K562 (cell line): ENCODE data around the gene AGRN. TPM values are rescaled to one million over a fixed set of nuclear protein-coding genes. Genes with fewer than 3 reads are reported as not detected.

ENCODE experiments used
- ATF3 ChIP-seq, 2 experiments: fragments of 450-650 bp in 1 of 2; sonication (generic) in 1 of 2; formaldehyde crosslinking in 1 of 2; IDR thresholded peaks in 1 of 2; conservative IDR thresholded peaks in 1 of 2; 2 replicates each; pipeline versions ENCODE4 v1.6.1 to v1.8.1; 2016 to 2023; ENCODE audit warnings: mild to moderate bottlenecking in 2 of 2, moderate library complexity in 2 of 2, inconsistent platforms in 1 of 2, missing genetic modification reagents in 1 of 2
- ATF4 ChIP-seq: fragments of 450-650 bp; formaldehyde crosslinking; IDR thresholded peaks from 2 replicates; pipeline ENCODE4 v1.4.0; 2022; ENCODE audit warnings: mild to moderate bottlenecking, moderate library complexity
- BRF2 ChIP-seq: IDR thresholded peaks from 3 replicates; pipeline ENCODE4 v1.6.1; 2011; ENCODE audit warnings: borderline replicate concordance, mild to moderate bottlenecking; ENCODE audit not compliant: insufficient read length, insufficient read depth
- C11orf30 ChIP-seq: fragments of 450-650 bp; IDR thresholded peaks from 2 replicates; pipeline ENCODE4 v1.6.1; 2016; ENCODE audit warnings: low read depth, mild to moderate bottlenecking
- ELF1 ChIP-seq: fragments of 200-800 bp; sonication (Bioruptor generic); IDR thresholded peaks from 2 replicates; pipeline ENCODE4 v1.6.1; 2016; ENCODE audit warnings: missing genetic modification characterization, missing compliant biosample characterization
- JUND ChIP-seq, 2 experiments: IDR thresholded peaks; 2 replicates in 1 of 2; 3 replicates in 1 of 2; pipeline ENCODE4 v1.6.1; 2011; ENCODE audit warnings: borderline replicate concordance in 2 of 2, low read depth in 2 of 2, low read length in 2 of 2, improper control_type of control experiment in 1 of 2, missing biosample characterization in 1 of 2, missing genetic modification characterization in 1 of 2, missing genetic modification reagents in 1 of 2
- NELFE ChIP-seq: IDR thresholded peaks from 2 replicates; pipeline ENCODE4 v1.6.1; 2011; ENCODE audit warnings: mild to moderate bottlenecking; ENCODE audit not compliant: insufficient read depth, insufficient read length
- NFE2L1 ChIP-seq: fragments of 450-650 bp; IDR thresholded peaks from 2 replicates; pipeline ENCODE4 v1.6.1; 2016; ENCODE audit warnings: missing genetic modification characterization, low read depth, mild to moderate bottlenecking, missing compliant biosample characterization, moderate library complexity, borderline replicate concordance
- NR3C1 ChIP-seq: sonication (generic); formaldehyde crosslinking; IDR thresholded peaks from 2 replicates; pipeline ENCODE4 v1.8.1; 2022; ENCODE audit warnings: missing genetic modification reagents
- PYGO2 ChIP-seq: fragments of 450-650 bp; IDR thresholded peaks from 2 replicates; pipeline ENCODE4 v1.6.1; 2016; ENCODE audit warnings: mild to moderate bottlenecking, missing genetic modification characterization, moderate library complexity, missing compliant biosample characterization
- RBM15 ChIP-seq: fragments of 200-400 bp; formaldehyde crosslinking; IDR thresholded peaks from 2 replicates; pipeline ENCODE4 v1.6.1; 2018; ENCODE audit warnings: mild to moderate bottlenecking, low read length, moderate library complexity; ENCODE audit not compliant: insufficient read depth
- SAFB2 ChIP-seq: fragments of 200-400 bp; formaldehyde crosslinking; IDR thresholded peaks from 2 replicates; pipeline ENCODE4 v1.6.1; 2018; ENCODE audit warnings: borderline replicate concordance, low read length, low read depth, moderate library complexity; ENCODE audit not compliant: severe bottlenecking
- SRSF9 ChIP-seq: fragments of 200-400 bp; formaldehyde crosslinking; IDR thresholded peaks from 2 replicates; pipeline ENCODE4 v1.6.1; 2017; ENCODE audit warnings: low read depth, low read length, borderline replicate concordance
- U2AF2 ChIP-seq: fragments of 200-400 bp; formaldehyde crosslinking; optimal IDR thresholded peaks from 2 replicates; pipeline ENCODE3; 2017; ENCODE audit warnings: low read depth, mild to moderate bottlenecking, low read length
- ZKSCAN1 ChIP-seq: fragments of 150-350 bp; IDR thresholded peaks from 2 replicates; pipeline ENCODE4 v1.6.1; 2016; ENCODE audit warnings: low read depth, low read length
- ZNF146 ChIP-seq: IDR thresholded peaks from one replicate; pipeline ENCODE4 v1.6.1; 2018; ENCODE audit warnings: missing compliant biosample characterization; ENCODE audit not compliant: unreplicated experiment
- ZNF232 ChIP-seq: sonication (generic); formaldehyde crosslinking; IDR thresholded peaks from 2 replicates; pipeline ENCODE4 v1.8.0; 2022; ENCODE audit warnings: mild to moderate bottlenecking, missing genetic modification reagents
- ZNF507 ChIP-seq: conservative IDR thresholded peaks from 2 replicates; pipeline ENCODE4 v1.6.1; 2017; ENCODE audit warnings: missing genetic modification characterization, missing compliant biosample characterization
- ZNF551 ChIP-seq: fragments of 250-450 bp; sonication (Bioruptor Pico); IDR thresholded peaks from 2 replicates; pipeline ENCODE4 v1.5.0; 2021; ENCODE audit warnings: mild to moderate bottlenecking, moderate library complexity
- ZNF592 ChIP-seq: fragments of 450-650 bp; IDR thresholded peaks from 2 replicates; pipeline ENCODE4 v1.6.1; 2017; ENCODE audit warnings: antibody characterized with exemption, mild to moderate bottlenecking
- polyA plus RNA-seq, 8 experiments: library from polyadenylated mRNA; depleted of rRNA in 4 of 8; stranded (reverse) in 5 of 8; unstranded in 3 of 8; fragments of >200 nt; fragmentation: Nextera tagmentation in 2 of 8; fragmentation: Illumina TruSeq in 1 of 8; extraction: Ambion mirVana in 2 of 8; extraction: Trizol in 1 of 8; gene quantifications; 2 replicates each; pipeline versions ENCODE4 v1.2.1 to v1.2.3, GENCODE V29; 2011 to 2014; ENCODE audit warnings: inconsistent platforms in 1 of 8, missing spikeins in 1 of 8
- total RNA-seq, 7 experiments: library from RNA; depleted of rRNA in 6 of 7; stranded (reverse); fragments of >200 nt in 6 of 7; fragmentation: Illumina TruSeq in 2 of 7; extraction: Trizol in 2 of 7; gene quantifications; 2 replicates each; pipeline versions ENCODE4 v1.2.1 to v1.2.3, GENCODE V29; 2011 to 2021; ENCODE audit warnings: low replicate concordance in 1 of 7

The AGRN gene
- total and polyA plus RNA-seq, 9 of the 15 experiments (the other 6 are each of a cell fraction or from before 2014, with no cell fraction given) = 0.04 to 111 (median 18.1) TPM

- TF ChIP-seq RBM15 (no peak), C11orf30 (no peak), ZKSCAN1 (peak; percentile 53; the same call in 1 of the 2 replicates), ELF1 (tag) (no peak), ZNF507 (tag) (no peak), NFE2L1 (no peak), BRF2 (no peak), JUND (IDR thresholded peaks at IDR 0.05; ENCODE audit: borderline replicate concordance, low read depth, low read length) (peak; percentile 100), JUND (tag; IDR thresholded peaks at IDR 0.05; ENCODE audit: borderline replicate concordance, low read depth, low read length) (peak; percentile 100), NELFE (no peak), PYGO2 (tag) (no peak), SAFB2 (no peak), ZNF592 (peak; percentile 83), U2AF2 (no peak), ZNF551 (no peak), ZNF146 (CRISPR knock-in tag) (no peak), NR3C1 (CRISPR knock-in tag) (peak; percentile 99), ATF4 (CRISPR knock-in tag) (peak; percentile 75; the same call in 1 of the 2 replicates), ATF3 (IDR thresholded peaks at IDR 0.05) (peak; percentile 100), ATF3 (CRISPR knock-in tag; conservative IDR thresholded peaks at IDR 0.05) (peak; percentile 100), SRSF9 (no peak), ZNF232 (peak; percentile 87; the same call in 1 of the 2 replicates)
These were observed 19.4 kb upstream of the AGRN start (continued) for GRCh38 chr1:1000357-1001056.
